Stimulated activated CD8-positive, alpha-beta memory T cell treated with anti-CD3 and anti-CD28 coated beads, Interleukin-4, amount 100 ng/mL, for 4 hours (primary cell): ENCODE measurements around the gene SLC35F2.
"Not testable (repeated sequence)": the region's sequence is repeated elsewhere in the genome, so short reads cannot be mapped to it uniquely, and the experiment has no call there.

Experiments
- DNase-seq, 2 donors: peaks; one replicate each; pipeline ENCODE4 v3.0.0-alpha.2; 2020; ENCODE audit warnings: low read depth in 2 of 2, low spot score in 1 of 2

The SLC35F2 gene

GRCh38 chr11:107791343-107792048 is 67.1 kb downstream of the SLC35F2 start:
- no peak for DNase-seq

- no peak for DNase-seq
These were observed 68.8 kb downstream of the SLC35F2 start for GRCh38 chr11:107789767-107790166.

GRCh38 chr11:107787733-107788132 is 70.9 kb downstream of the SLC35F2 start:
- DNase-seq: no peak

- no peak for DNase-seq
These were observed 73.2 kb downstream of the SLC35F2 start for GRCh38 chr11:107785401-107785800.

GRCh38 chr11:107783121-107783520 is 75.5 kb downstream of the SLC35F2 start:
- no peak for DNase-seq

GRCh38 chr11:107780775-107781174 is 77.8 kb downstream of the SLC35F2 start:
- DNase-seq: no peak

GRCh38 chr11:107780136-107780535 is 78.5 kb downstream of the SLC35F2 start:
- DNase-seq: no peak

- no peak for DNase-seq
These were observed 79.6 kb downstream of the SLC35F2 start for GRCh38 chr11:107778839-107779517.

- DNase-seq: no peak
These were observed 81.5 kb downstream of the SLC35F2 start for GRCh38 chr11:107777110-107777509.

- DNase-seq: no peak
These were observed 82.5 kb downstream of the SLC35F2 start for GRCh38 chr11:107776062-107776461.

GRCh38 chr11:107770551-107770951 is 88.0 kb downstream of the SLC35F2 start:
- no peak for DNase-seq

- DNase-seq: no peak
These were observed 89.4 kb downstream of the SLC35F2 start for GRCh38 chr11:107769189-107769588.

- DNase-seq: not testable (repeated sequence)
These were observed 99.8 kb downstream of the SLC35F2 start for GRCh38 chr11:107758719-107759355.

- DNase-seq: no peak
These were observed 100.9 kb downstream of the SLC35F2 start for GRCh38 chr11:107757661-107758060.

GRCh38 chr11:107756553-107756952 is 102.0 kb downstream of the SLC35F2 start:
- DNase-seq: no peak

- DNase-seq: no peak
These were observed 105.4 kb downstream of the SLC35F2 start for GRCh38 chr11:107752949-107753822.

- no peak for DNase-seq
These were observed 106.1 kb downstream of the SLC35F2 start for GRCh38 chr11:107752508-107752907.

GRCh38 chr11:107751082-107751481 is 107.5 kb downstream of the SLC35F2 start:
- no peak for DNase-seq

GRCh38 chr11:107750313-107750712 is 108.3 kb downstream of the SLC35F2 start:
- DNase-seq: no peak

GRCh38 chr11:107747622-107748021 is 111.0 kb downstream of the SLC35F2 start:
- no peak for DNase-seq

GRCh38 chr11:107744736-107745135 is 113.9 kb downstream of the SLC35F2 start:
- DNase-seq: no peak
